GM13976 (cell line): ENCODE data around the gene POU6F2.
"Not testable (repeated sequence)": the region's sequence is repeated elsewhere in the genome, so short reads cannot be mapped to it uniquely, and the experiment has no call there.

Experiments
- DNase-seq: peaks from one replicate; pipeline ENCODE4 v3.0.0; 2012; ENCODE audit warnings: low spot score
- in situ Hi-C: fragments of 300-500 bp; cut with MboI; formaldehyde crosslinking; loops from one replicate; pipeline ENCODE4 v1.12.0; 2022; ENCODE audit warnings: low sequenced_read_pairs, mixed read lengths, inconsistent platforms; ENCODE audit not compliant: unreplicated experiment
- TF ChIP-seq, protein P1 (sequence below): IDR thresholded peaks from 2 replicates; pipeline ENCODE4 v1.5.1; 2012; ENCODE audit warnings: borderline replicate concordance, mild to moderate bottlenecking; ENCODE audit not compliant: insufficient read depth; ENCODE audit errors: extremely low read depth, missing control alignments, control extremely low read depth

Gene POU6F2

DNA sequence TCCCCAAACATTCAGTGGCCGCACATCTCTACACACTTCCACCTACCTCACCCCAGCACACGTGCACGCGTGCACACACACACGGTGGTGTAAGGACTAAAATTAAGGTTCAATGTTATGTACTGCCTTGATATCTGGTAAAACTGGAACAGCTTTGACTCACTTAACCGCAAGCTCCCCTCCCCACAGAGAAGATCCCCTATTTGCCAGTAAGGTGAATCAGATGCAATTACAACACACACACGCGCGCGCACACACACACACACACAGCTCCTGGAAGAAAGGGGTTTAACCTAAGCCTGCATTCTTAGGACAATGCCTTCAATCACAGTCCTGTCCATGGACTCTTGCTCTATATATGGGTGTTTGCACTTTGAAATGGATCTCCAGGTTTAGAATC, 43.2 kb upstream of the POU6F2 start:
- TF ChIP-seq, protein P1, sequence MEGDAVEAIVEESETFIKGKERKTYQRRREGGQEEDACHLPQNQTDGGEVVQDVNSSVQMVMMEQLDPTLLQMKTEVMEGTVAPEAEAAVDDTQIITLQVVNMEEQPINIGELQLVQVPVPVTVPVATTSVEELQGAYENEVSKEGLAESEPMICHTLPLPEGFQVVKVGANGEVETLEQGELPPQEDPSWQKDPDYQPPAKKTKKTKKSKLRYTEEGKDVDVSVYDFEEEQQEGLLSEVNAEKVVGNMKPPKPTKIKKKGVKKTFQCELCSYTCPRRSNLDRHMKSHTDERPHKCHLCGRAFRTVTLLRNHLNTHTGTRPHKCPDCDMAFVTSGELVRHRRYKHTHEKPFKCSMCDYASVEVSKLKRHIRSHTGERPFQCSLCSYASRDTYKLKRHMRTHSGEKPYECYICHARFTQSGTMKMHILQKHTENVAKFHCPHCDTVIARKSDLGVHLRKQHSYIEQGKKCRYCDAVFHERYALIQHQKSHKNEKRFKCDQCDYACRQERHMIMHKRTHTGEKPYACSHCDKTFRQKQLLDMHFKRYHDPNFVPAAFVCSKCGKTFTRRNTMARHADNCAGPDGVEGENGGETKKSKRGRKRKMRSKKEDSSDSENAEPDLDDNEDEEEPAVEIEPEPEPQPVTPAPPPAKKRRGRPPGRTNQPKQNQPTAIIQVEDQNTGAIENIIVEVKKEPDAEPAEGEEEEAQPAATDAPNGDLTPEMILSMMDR, result no peak
- DNase-seq, result no peak
- in situ Hi-C loops, result loop anchor here (25.0 kb wide), 1 partner anchor 528 kb away; no protein-coding TSS in a partner anchor

DNA sequence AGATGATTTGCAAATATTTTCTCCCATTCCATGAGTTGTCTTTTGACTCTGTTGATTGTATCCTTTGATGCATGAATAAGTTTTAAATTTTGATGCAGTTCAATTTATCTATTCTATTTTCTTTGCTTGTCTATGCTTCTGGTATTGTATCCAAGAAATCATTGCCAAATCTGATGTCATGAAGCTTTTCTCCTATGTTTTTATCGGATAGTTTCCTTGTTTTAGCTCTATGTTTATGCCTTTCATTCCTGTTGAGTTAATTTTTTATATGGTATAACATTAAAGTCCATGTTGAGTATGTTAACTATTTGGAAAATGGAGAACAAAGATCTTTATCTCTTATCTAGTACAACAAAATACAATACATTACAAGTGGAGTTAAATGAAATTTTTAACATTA, 41.1 kb upstream of the POU6F2 start:
- in situ Hi-C loops, result loop anchor here (25.0 kb wide), 1 partner anchor 526 kb away; no protein-coding TSS in a partner anchor
- no peak for DNase-seq
- TF ChIP-seq, protein P1, result no peak

DNA sequence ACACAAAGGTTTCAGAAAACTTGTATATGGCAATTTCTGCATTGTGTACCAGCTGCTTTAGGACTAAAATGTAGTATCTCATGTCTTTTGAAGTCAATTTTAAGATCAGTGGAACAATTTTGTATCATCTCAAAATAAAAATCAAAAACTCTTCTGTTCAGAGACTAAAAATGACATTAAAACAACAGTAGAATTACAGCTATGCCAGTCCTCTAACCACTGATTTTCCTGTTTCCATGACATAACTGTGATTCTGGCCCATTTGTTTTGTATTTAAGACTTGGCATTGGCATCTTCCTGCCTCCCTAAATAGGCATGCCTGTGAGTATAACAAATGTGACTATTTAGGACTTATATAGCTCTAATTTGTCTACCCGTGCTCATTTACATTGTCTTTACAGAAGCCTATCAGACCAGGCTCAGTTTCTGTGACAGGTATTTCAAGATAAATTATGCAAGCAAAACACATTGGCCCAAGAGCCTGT, 39.7 kb upstream of the POU6F2 start:
- TF ChIP-seq, protein P1, result no peak
- in situ Hi-C loops, result loop anchor here (25.0 kb wide), 1 partner anchor 524 kb away; no protein-coding TSS in a partner anchor
- no peak for DNase-seq

DNA sequence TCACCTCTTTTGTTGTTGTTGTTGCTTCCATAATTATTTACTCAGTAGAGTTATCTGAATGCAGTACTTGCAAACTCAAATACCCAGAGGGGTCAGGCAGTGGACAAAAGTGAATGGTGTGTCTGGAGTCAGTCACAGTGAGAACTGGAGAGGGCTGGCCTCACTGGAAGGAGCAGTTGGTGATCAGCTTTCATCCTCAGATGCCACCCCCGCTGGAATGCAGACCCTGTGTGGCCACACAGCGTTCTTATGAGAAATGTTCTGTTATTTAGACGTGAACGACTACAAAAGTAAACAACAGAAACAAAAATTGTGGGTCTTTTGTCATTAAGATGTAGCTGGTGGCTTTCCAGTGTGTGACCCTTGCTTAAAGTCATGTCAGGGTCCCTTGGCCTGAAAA, 39.1 kb upstream of the POU6F2 start:
- in situ Hi-C loops, result loop anchor here (25.0 kb wide), 1 partner anchor 524 kb away; no protein-coding TSS in a partner anchor
- DNase-seq, result no peak
- TF ChIP-seq, protein P1, result no peak

DNA sequence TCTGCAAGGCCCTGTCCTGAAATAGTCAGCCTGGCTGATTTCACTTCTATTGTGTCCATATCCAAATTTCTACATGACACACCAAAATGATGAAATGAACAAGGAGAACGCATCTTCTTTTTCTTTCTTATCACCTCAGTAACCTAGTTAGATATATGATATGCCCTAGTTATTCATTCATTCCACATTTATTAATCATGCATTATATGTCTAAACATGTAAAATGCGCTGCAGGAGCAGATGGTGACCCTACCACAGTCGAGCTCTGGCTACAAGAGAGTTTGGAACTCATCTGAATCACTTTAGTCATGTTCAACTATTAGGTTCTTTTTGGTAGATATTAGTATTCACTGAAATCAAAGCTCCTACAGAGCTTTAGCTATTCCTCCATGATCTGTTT, 36.9 kb upstream of the POU6F2 start:
- in situ Hi-C loops, result loop anchor here (25.0 kb wide), 1 partner anchor 522 kb away; no protein-coding TSS in a partner anchor
- TF ChIP-seq, protein P1, result no peak

DNA sequence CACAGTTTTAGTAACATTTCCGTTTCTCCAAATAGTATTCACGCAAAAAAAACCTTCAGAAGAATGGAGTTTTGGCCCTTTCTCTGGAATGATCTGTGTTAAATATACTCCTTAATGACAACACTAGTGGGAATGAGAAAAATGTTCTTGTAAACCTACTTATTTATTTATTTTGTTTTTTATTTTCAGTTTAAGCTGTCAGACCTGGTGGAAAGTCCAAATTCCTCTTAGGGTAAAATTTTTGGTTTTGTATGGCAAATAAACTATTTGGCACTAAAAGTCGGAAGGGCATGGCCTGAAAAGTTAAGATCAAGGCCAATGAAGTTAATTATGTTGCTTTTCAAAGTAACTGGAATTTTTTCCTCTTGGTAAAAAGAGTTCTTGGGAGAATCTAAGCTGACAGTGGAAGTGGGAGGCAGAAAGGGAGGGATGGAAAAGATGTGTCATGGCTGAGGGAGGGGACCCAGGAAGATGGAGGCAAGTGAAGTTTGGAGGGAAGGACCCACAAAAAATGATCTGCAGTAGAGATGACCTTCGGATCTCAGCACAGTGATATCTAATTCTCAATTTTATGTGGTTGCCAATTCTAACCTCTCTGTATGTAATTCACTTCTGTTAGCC, 35.2 kb upstream of the POU6F2 start:
- TF ChIP-seq, protein P1, result no peak
- no peak for DNase-seq
- in situ Hi-C loops, result loop anchor here (25.0 kb wide), 1 partner anchor 520 kb away; no protein-coding TSS in a partner anchor

More for the DNA sequence above, 36.9 kb upstream of the POU6F2 start:
- no peak for DNase-seq

DNA sequence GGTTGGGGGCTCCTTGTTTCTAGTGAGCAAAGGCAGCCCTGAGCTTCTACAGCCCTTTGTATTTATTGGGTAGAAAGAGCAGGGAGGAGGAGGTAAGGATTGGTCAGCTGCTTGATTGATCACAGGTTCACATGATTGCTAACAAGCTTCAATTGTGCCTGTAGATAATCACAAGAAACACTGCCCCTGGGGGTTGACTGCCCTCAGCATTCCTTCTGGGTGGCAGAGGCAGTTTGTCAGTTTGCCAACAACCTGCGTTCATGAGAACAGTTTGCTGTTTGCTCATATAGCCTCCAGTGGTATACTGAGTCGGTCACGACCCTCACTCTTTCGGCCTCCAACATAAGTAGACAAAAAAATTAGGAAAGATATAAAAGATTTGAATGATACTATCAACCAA, 30.2 kb upstream of the POU6F2 start:
- in situ Hi-C loops, result loop anchor here (25.0 kb wide), 1 partner anchor 515 kb away; no protein-coding TSS in a partner anchor
- DNase-seq, result not testable (repeated sequence)
